Measurements from ENCODE around the gene PEX6.

DNA sequence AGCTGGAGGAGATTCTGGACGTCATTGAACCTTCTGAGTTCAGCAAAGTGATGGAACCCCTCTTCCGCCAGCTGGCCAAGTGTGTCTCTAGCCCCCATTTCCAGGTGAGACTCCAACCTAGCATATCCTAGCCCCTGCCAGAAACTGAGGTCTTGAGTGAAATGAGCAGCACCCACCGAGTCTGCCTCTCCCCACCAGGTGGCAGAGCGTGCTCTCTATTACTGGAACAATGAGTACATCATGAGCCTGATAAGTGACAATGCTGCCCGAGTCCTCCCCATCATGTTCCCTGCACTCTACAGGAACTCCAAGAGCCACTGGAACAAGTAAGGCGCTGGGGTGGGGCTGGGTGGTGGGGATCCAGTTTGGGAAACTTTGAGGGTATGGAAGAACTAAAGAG is 30.1 kb upstream of the PEX6 start:
- TF ChIP-seq, protein P1, sequence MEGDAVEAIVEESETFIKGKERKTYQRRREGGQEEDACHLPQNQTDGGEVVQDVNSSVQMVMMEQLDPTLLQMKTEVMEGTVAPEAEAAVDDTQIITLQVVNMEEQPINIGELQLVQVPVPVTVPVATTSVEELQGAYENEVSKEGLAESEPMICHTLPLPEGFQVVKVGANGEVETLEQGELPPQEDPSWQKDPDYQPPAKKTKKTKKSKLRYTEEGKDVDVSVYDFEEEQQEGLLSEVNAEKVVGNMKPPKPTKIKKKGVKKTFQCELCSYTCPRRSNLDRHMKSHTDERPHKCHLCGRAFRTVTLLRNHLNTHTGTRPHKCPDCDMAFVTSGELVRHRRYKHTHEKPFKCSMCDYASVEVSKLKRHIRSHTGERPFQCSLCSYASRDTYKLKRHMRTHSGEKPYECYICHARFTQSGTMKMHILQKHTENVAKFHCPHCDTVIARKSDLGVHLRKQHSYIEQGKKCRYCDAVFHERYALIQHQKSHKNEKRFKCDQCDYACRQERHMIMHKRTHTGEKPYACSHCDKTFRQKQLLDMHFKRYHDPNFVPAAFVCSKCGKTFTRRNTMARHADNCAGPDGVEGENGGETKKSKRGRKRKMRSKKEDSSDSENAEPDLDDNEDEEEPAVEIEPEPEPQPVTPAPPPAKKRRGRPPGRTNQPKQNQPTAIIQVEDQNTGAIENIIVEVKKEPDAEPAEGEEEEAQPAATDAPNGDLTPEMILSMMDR (IDR thresholded peaks at IDR 0.05; ENCODE audit: borderline replicate concordance, extremely low read depth, low read length, poor library complexity, severe bottlenecking) = peak; percentile 72
- no peak for TF ChIP-seq EZH2 (IDR thresholded peaks at IDR 0.05; ENCODE audit: borderline replicate concordance, low read depth, low read length, severe bottlenecking)

All from DND-41 (cell line).